HG02973 (cell line): Measurements from ENCODE around the gene KRTAP1-4.
"Not testable (repeated sequence)": the region's sequence is repeated elsewhere in the genome, so short reads cannot be mapped to it uniquely, and the experiment has no call there.

Source experiments
- ATAC-seq: cut with Tn5 transposase; IDR thresholded peaks from one replicate; pipeline ENCODE4 v1.9.1; 2021; ENCODE audit warnings: moderate library complexity; ENCODE audit not compliant: unreplicated experiment

KRTAP1-4 gene

GRCh38 chr17:41008811-41009210 lies 21.2 kb downstream of the KRTAP1-4 start, which contains the start of gene KRTAP3-1:
Gene KRTAP3-1, minus strand, starts transcription at chr17:41009128. Its CDS starts 54 bp downstream, at chr17:41009074.
- ATAC-seq = no peak

GRCh38 chr17:41004397-41004796 lies 25.6 kb downstream of the KRTAP1-4 start:
- ATAC-seq = no peak

DNA sequence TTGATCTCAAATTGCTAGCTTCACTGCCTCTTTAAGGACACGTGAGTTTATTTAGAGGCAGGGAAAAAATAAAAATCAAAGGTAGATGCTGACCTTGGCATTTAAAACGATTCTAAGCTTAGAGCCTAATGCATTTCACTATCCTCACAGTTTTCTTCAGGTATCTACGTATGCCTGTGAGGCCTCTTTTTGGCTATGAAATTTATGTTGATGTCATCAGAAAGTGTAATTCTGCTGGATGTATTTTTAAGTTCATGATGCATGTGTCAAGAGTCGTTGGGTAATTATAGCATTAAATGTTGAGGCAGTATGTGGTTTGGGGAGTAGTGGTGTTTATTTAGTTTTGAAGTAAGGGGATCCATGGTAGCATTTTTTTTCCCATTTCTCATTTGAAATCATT lies 26.1 kb downstream of the KRTAP1-4 start:
- ATAC-seq = no peak

- no peak for ATAC-seq
Measured at GRCh38 chr17:41002814-41003213, 27.2 kb downstream of the KRTAP1-4 start.

DNA sequence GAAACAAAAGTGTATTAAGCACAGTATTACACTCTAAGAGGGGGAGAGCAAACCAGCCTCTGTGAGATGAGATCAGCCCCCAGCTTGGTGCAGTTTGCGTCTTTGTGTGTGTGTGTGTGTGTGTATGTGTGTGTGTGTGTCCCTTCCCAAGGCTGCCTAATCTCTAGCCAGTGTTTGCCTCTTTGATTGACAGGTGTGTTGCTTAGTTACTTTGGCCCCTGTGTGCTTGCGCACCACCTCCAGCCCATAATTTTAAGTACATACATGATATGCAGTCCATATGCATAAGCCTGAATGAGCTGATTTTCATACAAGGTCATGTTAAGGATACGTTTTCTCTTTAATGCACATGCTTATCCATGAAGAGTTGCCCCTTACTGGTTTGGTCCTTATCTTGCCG lies 28.2 kb downstream of the KRTAP1-4 start:
- no peak for ATAC-seq

DNA sequence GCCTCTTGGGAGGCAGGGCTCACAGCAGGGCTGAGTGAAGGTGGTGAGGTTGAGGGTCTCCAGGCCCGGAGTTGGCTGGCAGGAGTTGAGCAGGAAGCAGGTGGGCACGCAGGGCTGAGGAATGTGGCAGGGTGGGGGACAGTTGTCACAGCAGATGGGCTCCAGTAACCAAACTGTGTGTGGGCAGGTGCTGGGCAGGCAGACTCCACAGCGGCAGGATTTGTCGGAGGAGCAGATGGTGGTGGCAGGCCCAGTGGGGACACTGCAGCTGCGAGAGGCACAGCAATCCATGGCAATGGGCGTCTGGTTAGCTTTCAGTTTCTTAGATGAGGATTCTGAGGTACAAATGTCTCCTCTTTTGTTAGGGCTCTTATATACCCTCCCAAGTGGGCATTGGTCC lies 30.4 kb downstream of the KRTAP1-4 start, which contains the start of gene KRTAP3-2:
TSS of gene KRTAP3-2 (minus strand) at position 344 of the 400 bp plus-strand sequence. CDS start at position 291, 53 bp downstream.
- not testable (repeated sequence) for ATAC-seq

DNA sequence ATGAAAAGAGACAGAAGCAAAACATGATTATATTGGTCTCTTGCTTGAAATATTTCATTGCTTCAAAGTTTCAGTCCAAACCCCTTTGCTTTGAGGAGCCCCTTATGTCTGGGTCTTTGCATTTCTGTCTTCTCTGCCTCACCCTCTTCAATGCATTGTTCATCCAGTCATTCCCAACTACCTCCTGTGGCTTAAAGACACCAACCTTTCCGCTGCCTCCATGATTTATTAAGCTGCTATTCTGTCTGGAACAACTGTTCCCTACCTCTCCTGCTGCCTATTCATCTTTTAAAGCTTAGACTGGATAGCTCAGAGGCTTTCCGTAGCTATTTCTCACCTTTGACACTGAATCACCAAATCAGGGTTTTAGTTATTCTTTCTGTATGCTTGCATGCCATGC lies 32.6 kb downstream of the KRTAP1-4 start:
- ATAC-seq = no peak

- ATAC-seq = no peak
Measured at GRCh38 chr17:40996829-40997228, 33.2 kb downstream of the KRTAP1-4 start.

- ATAC-seq = no peak
Measured at GRCh38 chr17:40995116-40995515, 34.9 kb downstream of the KRTAP1-4 start.

DNA sequence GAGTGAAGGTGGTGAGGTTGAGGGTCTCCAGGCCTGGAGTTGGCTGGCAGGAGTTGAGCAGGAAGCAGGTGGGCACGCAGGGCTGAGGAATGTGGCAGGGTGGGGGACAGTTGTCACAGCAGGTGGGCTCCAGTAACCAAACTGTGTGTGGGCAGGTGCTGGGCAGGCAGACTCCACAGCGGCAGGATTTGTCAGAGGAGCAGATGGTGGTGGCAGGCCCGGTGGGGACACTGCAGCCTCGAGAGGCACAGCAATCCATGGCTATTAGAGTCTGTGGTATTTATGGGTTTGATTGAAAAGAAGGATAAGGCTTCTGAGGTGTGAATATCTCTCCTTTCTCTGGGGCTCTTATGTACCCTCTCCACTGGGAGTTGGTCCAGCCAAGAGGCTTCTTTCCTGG lies 36.2 kb downstream of the KRTAP1-4 start, which contains the start of gene KRTAP3-3:
TSS of gene KRTAP3-3 (minus strand) at position 326 of the 400 bp plus-strand sequence. CDS start at position 259, 67 bp downstream.
- ATAC-seq = no peak

DNA sequence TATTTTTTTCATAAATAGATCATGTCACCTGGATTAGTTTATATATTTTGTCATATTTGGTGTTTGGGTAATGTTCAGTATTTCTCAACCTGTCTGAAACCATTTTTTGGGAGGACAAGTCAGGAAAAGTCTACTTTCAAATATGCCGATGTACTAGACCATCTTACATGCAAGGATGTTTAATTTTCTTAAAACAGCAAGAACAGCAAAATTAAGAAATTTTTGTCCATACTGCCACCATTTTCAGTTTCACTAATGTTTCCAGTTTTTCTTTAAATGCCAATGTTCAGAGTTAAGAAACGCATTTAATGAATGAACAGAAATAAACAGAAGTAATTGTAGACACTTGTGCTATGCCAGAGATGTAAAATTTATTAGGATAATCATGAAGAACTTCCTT lies 36.9 kb downstream of the KRTAP1-4 start:
- ATAC-seq = no peak

DNA sequence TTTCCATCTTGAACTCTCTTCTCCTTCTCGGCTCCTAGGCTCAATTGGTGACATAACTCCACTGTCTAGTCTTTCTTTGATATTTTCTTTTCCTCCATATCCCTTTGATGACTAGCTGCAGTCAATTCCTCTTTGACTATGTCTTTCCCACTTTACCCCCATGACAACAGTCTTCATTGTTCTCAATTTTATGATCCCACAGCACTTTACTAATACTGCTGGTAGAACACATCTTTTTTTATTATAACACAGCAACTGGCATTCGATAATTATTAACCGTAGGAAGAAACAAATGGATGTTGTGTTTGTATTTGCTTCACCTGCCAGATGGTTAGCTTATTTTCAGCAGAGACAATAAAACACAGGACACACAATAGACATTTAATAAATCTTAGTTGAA lies 37.3 kb downstream of the KRTAP1-4 start:
- ATAC-seq = no peak

DNA sequence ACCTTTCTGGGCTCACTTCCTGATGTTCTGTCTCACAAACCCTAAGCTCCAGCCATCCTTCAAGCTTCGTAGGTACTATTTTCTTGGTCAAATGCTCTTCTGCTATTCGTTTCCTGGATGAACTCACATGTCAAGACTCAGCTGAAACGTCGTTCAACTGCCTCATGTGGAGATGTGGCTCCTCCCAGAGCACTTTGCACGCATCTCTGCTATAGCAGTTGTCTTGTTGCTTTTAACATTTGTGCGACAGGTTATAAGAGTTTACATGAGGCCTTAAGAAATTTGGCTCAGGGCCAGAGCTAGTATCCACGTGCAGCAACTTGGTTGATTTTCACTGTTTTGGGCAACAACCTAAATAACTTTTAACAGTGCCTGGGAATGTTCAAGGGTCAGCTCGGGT lies 43.1 kb downstream of the KRTAP1-4 start:
- no peak for ATAC-seq

GRCh38 chr17:40984226-40984625 lies 45.8 kb downstream of the KRTAP1-4 start, which contains the start of gene KRT40:
Gene KRT40, minus strand, starts transcription at chr17:40984326. Its CDS starts 53 bp downstream, at chr17:40984273.
- ATAC-seq = no peak

DNA sequence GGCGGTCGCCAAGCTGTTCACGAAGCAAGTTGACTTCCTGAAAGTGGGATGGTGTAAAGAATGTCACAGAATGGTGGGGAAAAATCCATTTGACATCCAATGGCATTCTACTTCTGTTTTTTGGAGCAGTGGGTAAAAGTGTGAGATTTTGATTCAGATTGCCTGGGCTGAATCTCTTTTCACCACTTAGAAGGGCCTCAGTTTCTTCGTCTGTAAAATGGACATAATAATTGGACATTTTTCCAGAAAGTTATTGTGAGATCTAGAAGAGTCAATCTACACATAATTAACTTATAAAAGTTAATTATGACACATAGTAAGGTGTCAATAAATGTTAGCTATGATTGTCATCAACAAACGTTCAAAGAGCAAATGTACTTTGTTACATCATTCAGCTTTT lies 48.9 kb downstream of the KRTAP1-4 start:
- ATAC-seq = no peak

- no peak for ATAC-seq
Measured at GRCh38 chr17:40980596-40980995, 49.4 kb downstream of the KRTAP1-4 start.

DNA sequence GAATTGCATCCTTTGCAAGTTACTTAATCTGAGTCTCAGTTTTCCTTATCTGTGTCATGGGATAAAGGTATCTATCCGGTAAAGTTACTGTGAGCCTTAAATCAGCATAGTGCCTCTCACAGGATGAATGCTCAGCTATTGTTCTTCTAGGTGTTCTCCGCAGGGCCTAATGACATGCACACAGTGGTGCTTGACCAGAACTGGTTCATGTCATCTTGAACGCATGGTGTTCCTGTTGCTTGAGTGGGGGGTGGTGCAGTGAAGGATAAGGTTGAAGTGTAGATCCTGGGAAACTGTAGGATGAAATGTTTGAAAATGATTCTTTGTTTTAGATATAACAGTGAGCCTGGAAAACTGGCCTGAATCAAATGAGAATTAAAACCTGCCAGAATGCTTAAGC lies 49.9 kb downstream of the KRTAP1-4 start:
- ATAC-seq = no peak
